HG03432 (cell line): ENCODE data around the gene FILIP1L.
A peak's percentile ranks its signal among the peaks of the same experiment; 100 is the strongest.

ENCODE experiments used
- ATAC-seq: cut with Tn5 transposase; IDR thresholded peaks from one replicate; pipeline ENCODE4 v1.9.1; 2021; ENCODE audit warnings: mild to moderate bottlenecking, moderate library complexity; ENCODE audit not compliant: unreplicated experiment

FILIP1L gene

DNA sequence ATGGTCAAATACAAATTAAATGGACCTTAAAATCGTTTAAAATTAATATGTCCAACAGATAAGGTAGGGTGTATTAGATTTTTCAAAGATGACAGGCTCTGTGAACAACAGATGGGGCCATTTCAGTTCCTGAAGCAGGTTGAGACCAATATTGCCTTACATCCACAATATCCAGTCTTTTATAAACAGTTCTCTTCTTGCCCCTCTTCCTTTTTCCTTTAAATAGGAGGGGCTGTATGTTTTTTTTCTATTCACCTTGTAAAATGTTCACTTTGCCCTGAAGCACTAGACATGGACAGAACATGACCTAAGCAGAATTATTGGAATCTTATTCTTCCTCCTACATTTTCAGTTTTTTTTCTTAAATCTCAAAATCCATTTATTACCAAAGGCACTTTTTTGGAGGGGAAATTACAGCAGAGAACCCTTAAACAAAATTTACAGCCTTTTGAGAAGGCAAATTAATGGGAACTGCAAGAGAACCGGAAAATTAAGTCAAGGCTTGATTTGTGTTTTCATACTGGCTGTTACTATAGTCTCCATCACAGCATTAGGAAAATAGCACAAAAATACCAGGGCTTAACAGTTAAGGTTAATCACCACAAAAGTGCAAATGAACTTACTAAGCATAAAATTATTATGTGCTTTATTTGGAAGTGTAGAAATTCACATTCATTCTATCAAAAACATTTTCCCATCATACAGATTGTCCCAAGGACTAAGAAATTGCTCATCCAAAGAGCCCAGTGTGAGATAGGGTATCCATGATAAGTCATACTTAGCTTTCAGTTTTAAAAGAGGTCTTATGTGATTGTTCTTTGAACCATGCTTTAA, 240.8 kb downstream of the FILIP1L start:
- ATAC-seq: peak; percentile 2

DNA sequence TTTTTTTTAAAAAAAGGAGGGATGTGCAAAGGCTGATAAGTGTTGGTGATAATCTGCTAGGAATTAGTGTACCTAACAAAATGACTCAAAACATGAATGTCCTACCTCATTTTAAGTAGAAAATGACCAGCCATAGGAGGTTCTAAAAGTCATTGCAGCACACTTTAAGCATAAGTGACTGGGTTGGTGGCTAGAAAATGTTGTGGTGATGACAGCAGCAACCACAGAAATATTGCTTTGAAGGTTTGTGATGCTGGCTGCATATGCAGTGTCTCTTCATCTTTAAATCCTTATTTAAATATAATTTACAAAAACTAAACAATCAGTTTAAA, 241.4 kb downstream of the FILIP1L start:
- peak; percentile 59 for ATAC-seq

GRCh38 chr3:99871231-99872045, 242.9 kb downstream of the FILIP1L start:
- ATAC-seq: no peak

GRCh38 chr3:99870712-99871111, 243.6 kb downstream of the FILIP1L start:
- no peak for ATAC-seq

GRCh38 chr3:99869621-99870020, 244.7 kb downstream of the FILIP1L start:
- ATAC-seq: no peak

- ATAC-seq: no peak
Measured at GRCh38 chr3:99868311-99868646, 246.0 kb downstream of the FILIP1L start.

DNA sequence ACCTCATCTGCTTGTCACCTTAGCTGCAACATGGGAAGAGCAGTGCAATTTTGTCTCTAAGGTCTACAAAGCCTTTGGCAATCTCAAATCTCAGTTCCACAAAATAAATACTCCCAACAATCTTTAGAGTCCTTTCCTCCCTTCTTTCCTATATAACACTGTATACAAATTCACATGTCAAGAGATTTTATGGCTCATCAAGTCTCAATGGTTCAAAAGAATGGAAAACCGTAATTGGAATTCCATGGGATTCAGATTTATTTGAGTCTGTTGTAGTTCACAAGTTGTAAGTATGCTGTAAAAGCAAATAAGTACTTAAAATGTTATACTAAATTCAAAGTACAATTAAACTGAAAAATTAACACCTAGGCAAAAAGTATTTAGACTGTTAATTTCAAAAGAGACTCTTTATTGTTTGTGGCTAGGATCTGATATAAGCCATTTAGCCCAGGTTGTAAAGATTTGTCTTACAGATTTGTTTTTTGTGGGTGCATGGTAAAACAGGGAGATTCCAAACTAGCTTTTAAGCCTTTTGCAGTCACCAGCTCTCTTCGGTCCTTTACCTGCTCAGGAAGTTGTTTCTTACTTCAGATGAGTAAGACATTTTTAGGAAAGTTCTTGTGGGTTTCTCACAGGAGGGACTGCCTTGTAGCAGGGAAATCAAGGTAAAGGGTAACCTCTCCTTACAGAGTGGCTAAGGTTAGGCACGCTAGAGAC, 246.5 kb downstream of the FILIP1L start:
- ATAC-seq: no peak

GRCh38 chr3:99866261-99866761, 248.0 kb downstream of the FILIP1L start:
- ATAC-seq: peak; percentile 31

- no peak for ATAC-seq
Measured at GRCh38 chr3:99865321-99865720, 249.0 kb downstream of the FILIP1L start.

- no peak for ATAC-seq
Measured at GRCh38 chr3:99864289-99864688, 250.0 kb downstream of the FILIP1L start.

GRCh38 chr3:99863588-99863987, 250.7 kb downstream of the FILIP1L start:
- peak; percentile 55 for ATAC-seq

DNA sequence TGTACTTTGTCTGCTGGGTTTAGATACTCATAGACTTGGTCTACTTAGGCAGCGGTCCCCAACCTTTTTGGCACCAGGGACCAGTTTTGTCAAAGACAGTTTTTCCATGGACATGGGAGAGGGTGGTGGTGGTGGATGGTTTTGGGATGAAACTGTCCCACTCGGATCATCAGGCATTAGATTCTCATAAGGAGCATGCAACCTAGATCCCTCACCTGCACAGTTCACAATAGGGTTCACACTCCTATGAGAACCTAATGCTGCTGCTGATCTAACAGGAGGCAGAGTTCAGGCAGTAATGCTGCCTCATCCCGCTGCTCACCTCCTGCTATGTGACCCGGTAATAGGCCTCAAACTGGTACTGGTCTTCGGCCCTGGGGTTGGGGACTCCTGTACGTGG, 251.3 kb downstream of the FILIP1L start:
- no peak for ATAC-seq

DNA sequence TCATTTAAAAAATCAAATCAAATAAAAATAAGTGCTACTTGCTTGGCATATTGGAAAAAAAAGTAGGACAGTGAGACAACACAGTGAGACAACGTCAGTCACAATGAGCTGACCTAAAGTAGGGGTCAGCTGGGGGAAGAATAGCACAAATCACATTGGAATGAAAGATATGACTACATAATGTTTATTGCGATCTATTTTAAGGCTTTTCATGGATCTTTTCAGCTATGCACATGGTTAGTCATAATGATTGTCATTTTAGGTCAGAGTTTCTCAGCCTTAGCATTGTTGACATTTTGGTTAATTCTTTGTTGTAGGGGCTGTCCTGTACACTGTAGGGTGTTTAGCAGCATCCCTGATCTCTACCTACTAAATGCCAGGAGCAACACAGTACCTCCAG, 252.1 kb downstream of the FILIP1L start:
- no peak for ATAC-seq

GRCh38 chr3:99861216-99861615, 253.1 kb downstream of the FILIP1L start:
- ATAC-seq: no peak

DNA sequence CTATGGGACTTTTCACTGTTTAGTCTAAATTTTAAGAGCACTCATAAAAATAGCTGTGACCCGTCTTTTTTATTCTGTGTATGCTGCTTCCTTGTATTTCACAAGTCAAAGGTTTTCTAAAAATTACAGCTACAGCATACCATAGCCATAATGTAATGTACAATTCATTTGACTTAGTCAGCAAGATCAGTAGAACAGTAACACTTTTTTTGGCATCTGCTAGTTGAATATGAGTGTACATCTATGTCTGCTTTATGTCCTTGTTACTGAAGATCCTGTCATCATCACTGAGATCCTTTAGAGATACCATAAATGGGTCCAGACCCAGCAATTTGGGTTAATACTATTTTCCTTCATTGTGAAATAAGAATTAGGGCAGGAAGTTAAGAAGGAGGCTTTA, 254.5 kb downstream of the FILIP1L start:
- no peak for ATAC-seq

DNA sequence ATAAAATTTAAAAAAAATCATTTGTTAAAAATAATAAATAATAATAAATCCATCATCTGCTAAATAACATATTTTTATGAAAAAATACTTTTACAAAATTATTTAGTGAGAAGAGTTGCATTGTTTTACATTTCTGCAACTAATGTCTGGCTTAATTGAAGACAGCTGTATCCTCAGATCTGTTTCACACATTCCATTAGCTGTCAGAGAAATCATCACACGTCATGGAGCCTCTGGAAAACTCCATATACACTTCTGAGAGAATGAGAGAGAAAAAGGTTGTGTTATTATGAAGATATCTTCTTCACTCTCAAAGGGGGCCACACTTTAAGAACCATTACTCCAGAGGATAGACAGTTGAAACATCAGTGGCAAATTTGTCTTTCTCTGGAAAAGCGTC, 255.8 kb downstream of the FILIP1L start:
- ATAC-seq: no peak

- ATAC-seq: no peak
Measured at GRCh38 chr3:99857278-99857677, 257.0 kb downstream of the FILIP1L start.

DNA sequence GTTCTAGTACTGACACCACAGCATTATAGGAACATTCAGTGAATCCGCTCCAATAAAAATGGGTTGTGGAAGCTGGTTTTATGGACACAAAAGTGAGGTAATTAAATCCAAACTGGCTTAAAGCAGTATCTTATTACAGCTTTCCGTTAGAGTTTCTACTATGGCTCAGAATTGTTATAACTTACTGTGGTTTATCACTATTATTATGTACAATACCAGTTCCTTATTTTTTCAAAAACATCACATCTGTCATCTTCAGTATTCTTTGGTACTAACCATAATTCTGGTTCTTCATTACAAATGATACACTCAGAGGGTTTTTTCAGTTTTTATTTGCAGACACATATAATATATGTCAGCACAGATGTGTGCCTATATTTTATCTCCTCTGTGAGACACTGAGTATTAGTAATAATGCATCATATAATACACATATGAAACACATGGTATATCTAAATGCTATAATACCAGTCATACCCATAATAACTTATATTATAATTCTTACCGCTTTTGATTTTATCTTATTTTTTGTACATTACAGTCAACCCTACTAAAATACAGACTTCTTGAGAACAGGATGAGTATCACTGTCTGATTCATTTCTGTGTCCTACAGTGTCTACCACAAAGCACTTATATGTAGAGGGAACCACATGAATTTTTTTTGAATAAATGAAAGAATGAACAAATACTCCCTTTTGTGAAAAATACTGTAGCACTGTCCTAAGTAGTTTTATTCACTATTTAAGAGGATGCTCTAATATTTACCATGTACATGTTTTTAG, 257.7 kb downstream of the FILIP1L start:
- ATAC-seq: no peak

GRCh38 chr3:99855900-99856299, 258.4 kb downstream of the FILIP1L start:
- ATAC-seq: no peak

DNA sequence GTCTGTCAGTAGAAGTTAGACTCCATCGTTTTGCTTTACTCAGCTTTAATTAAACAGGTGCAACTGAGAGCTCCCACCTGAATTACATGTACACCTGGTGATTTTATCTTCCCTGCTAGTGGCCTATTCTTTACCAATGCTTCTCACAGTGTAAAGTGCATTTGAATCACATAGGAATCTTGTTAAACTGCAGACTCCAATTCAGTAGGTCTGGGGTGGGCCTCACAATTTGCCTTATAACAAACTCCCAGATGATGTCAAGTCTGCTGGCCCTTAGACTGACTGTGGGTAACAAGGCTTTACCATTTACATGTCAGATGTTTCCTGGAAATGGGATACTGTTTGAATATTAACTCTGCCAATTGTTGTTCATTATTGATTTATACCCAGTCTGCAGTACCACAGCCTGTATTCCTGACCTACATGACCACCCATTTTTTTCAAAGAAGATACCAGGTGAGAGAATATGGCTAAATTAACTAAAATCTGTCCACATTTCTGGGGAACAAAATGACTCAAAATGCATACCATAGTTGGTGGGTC, 259.5 kb downstream of the FILIP1L start:
- no peak for ATAC-seq
